Tibial nerve (tissue), 4 donors: ENCODE results near the gene CLDN25.
A peak's percentile ranks its signal among the peaks of the same experiment; 100 is the strongest.

Source experiments
- CTCF ChIP-seq, 5 experiments: fragments of 200-600 bp in 3 of 5; fragments of 450-650 bp in 2 of 5; sonication (generic) in 3 of 5; IDR thresholded peaks; one replicate each; pipeline ENCODE4 v1.5.1; 2016 to 2019; ENCODE audit warnings: antibody characterized with exemption in 5 of 5, mild to moderate bottlenecking in 3 of 5, moderate library complexity in 2 of 5
- EP300 ChIP-seq, 2 donors: sonication (generic); formaldehyde crosslinking; IDR thresholded peaks; one replicate each; pipeline ENCODE4 v1.6.1; 2017; ENCODE audit warnings: antibody characterized with exemption in 2 of 2, mild to moderate bottlenecking in 1 of 2
- POLR2A ChIP-seq, 2 donors: fragments of 450-650 bp; IDR thresholded peaks; one replicate each; pipeline ENCODE4 v1.6.1; 2017; ENCODE audit warnings: antibody characterized with exemption in 2 of 2, mild to moderate bottlenecking in 2 of 2, moderate library complexity in 2 of 2

DNA sequence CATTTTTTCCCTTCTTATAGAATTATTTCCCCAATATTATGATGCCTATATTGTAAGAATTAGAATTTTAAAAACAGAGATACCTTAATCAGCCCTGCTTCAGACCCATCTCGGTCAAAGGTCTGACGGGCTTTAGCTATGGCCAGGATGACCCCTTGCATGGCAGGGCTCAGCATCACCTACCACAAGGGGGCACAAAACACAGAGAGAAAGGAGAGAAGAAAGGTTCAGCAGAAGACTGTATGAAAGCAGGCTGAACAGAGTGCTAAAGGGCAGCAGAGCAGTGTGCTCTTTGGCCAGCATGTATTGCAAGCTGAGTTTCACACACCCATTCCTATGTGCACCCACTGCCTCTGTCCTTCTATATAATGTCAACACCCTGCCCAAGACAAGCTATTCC, 26.8 kb downstream of the CLDN25 start:
- peak in 1 of 5 experiments; percentile 14 for TF ChIP-seq CTCF (IDR thresholded peaks at IDR 0.05)
- no peak for TF ChIP-seq POLR2A (IDR thresholded peaks at IDR 0.05)
- no peak for TF ChIP-seq EP300 (IDR thresholded peaks at IDR 0.05)
